ENCODE results near the gene UFL1.
"Not testable (repeated sequence)": the region's sequence is repeated elsewhere in the genome, so short reads cannot be mapped to it uniquely, and the experiment has no call there.

The UFL1 gene

GRCh38 chr6:96521644-96522464, at the start of gene UFL1:
Gene UFL1 (plus strand): TSS chr6:96521806. CDS start chr6:96521874, 68 bp downstream.
- peak within 1 kb of the TSS; percentile 85 for H3K4me3 ChIP-seq (ENCODE audit: low read depth, low read length)

- H3K4me3 ChIP-seq (ENCODE audit: low read depth, low read length), result not testable (repeated sequence)
These were observed 49.3 kb upstream of the UFL1 start for GRCh38 chr6:96472291-96472690.

GRCh38 chr6:96478695-96479094, 42.9 kb upstream of the UFL1 start:
- no peak overlapping the region for H3K4me3 ChIP-seq (ENCODE audit: low read depth, low read length)

GRCh38 chr6:96491926-96492325, 29.7 kb upstream of the UFL1 start:
- H3K4me3 ChIP-seq (ENCODE audit: low read depth, low read length), result no peak overlapping the region

GRCh38 chr6:96499781-96500180, 21.8 kb upstream of the UFL1 start:
- no peak overlapping the region for H3K4me3 ChIP-seq (ENCODE audit: low read depth, low read length)

- no peak overlapping the region for H3K4me3 ChIP-seq (ENCODE audit: low read depth, low read length)
These were observed 18.7 kb upstream of the UFL1 start for GRCh38 chr6:96502915-96503314.

- H3K4me3 ChIP-seq (ENCODE audit: low read depth, low read length), result no peak overlapping the region
These were observed 16.2 kb upstream of the UFL1 start for GRCh38 chr6:96505363-96505762.

- no peak overlapping the region for H3K4me3 ChIP-seq (ENCODE audit: low read depth, low read length)
These were observed 12.3 kb upstream of the UFL1 start for GRCh38 chr6:96509281-96509680.

GRCh38 chr6:96520171-96521115, 1.2 kb upstream of the UFL1 start:
- H3K4me3 ChIP-seq (ENCODE audit: low read depth, low read length), result peak overlapping the region; percentile 85

GRCh38 chr6:96521306-96521643, 331 bp upstream of the UFL1 start:
- H3K4me3 ChIP-seq (ENCODE audit: low read depth, low read length), result peak overlapping the region; percentile 85

GRCh38 chr6:96522465-96523009, 931 bp downstream of the UFL1 start:
- H3K4me3 ChIP-seq (ENCODE audit: low read depth, low read length), result peak overlapping the region; percentile 85

- no peak overlapping the region for H3K4me3 ChIP-seq (ENCODE audit: low read depth, low read length)
These were observed 6.6 kb downstream of the UFL1 start for GRCh38 chr6:96528193-96528592.

- no peak overlapping the region for H3K4me3 ChIP-seq (ENCODE audit: low read depth, low read length)
These were observed 10.8 kb downstream of the UFL1 start for GRCh38 chr6:96532399-96532798.

- no peak overlapping the region for H3K4me3 ChIP-seq (ENCODE audit: low read depth, low read length)
These were observed 16.1 kb downstream of the UFL1 start for GRCh38 chr6:96537726-96538125.

- no peak overlapping the region for H3K4me3 ChIP-seq (ENCODE audit: low read depth, low read length)
These were observed 21.1 kb downstream of the UFL1 start for GRCh38 chr6:96542702-96543101.

- H3K4me3 ChIP-seq (ENCODE audit: low read depth, low read length), result no peak overlapping the region
These were observed 24.3 kb downstream of the UFL1 start for GRCh38 chr6:96545882-96546281.

GRCh38 chr6:96547654-96548053, 26.0 kb downstream of the UFL1 start:
- no peak overlapping the region for H3K4me3 ChIP-seq (ENCODE audit: low read depth, low read length)

- H3K4me3 ChIP-seq (ENCODE audit: low read depth, low read length), result no peak overlapping the region
These were observed 33.0 kb downstream of the UFL1 start for GRCh38 chr6:96554558-96554957.

GRCh38 chr6:96559740-96560139, 38.1 kb downstream of the UFL1 start:
- not testable (repeated sequence) for H3K4me3 ChIP-seq (ENCODE audit: low read depth, low read length)

- H3K4me3 ChIP-seq (ENCODE audit: low read depth, low read length), result no peak within 1 kb of the TSS
These were observed 41.3 kb downstream of the UFL1 start, which contains the start of gene FHL5 for GRCh38 chr6:96562886-96563285. Gene FHL5 (plus strand): TSS chr6:96563128. CDS start chr6:96603614, 40,486 bp downstream.

GRCh38 chr6:96563853-96564252, 42.2 kb downstream of the UFL1 start:
- H3K4me3 ChIP-seq (ENCODE audit: low read depth, low read length), result no peak overlapping the region

All from iPS-11a (cell line).